H54 (cell line): ENCODE results near the gene UCN.
"Not testable (repeated sequence)": the region's sequence is repeated elsewhere in the genome, so short reads cannot be mapped to it uniquely, and the experiment has no call there.

Experiments
- DNase-seq: peaks from one replicate; pipeline ENCODE4 v3.0.0; 2011; ENCODE audit warnings: low spot score, mixed read lengths; ENCODE audit not compliant: insufficient read length
- FAIRE-seq: peaks from 3 replicates; lab custom pipeline; 2011; peaks lifted over from hg19 to GRCh38; lab: Jason Lieb, UNC
- POLR2A ChIP-seq: IDR thresholded peaks from 2 replicates; pipeline ENCODE4 v1.6.1; 2011; ENCODE audit warnings: low read depth, mild to moderate bottlenecking, low read length

UCN gene

GRCh38 chr2:27322766-27323595 is 14.7 kb upstream of the UCN start, which contains the start of gene MPV17:
Gene MPV17, minus strand, starts transcription at chr2:27323097. Its CDS starts 580 bp downstream, at chr2:27322517.
- peak; percentile 92 for DNase-seq
- no peak for FAIRE-seq
- peak; percentile 78 for TF ChIP-seq POLR2A

GRCh38 chr2:27322301-27322765 is 14.1 kb upstream of the UCN start:
- no peak for FAIRE-seq
- TF ChIP-seq POLR2A, result no peak

GRCh38 chr2:27320958-27321543 is 12.8 kb upstream of the UCN start:
- no peak for TF ChIP-seq POLR2A
- FAIRE-seq, result peak; percentile 96
- peak; percentile 96 for DNase-seq

More at GRCh38 chr2:27322301-27322765, 14.1 kb upstream of the UCN start:
- no peak for DNase-seq

- not testable (repeated sequence) for DNase-seq, FAIRE-seq
Measured at GRCh38 chr2:27319839-27320238, 11.6 kb upstream of the UCN start.

- no peak for TF ChIP-seq POLR2A
- FAIRE-seq (no peak), DNase-seq (no peak)
Measured at GRCh38 chr2:27316655-27317412, 8.6 kb upstream of the UCN start.

- TF ChIP-seq POLR2A, result no peak
- DNase-seq (no peak), FAIRE-seq (no peak)
Measured at GRCh38 chr2:27315122-27315521, 6.9 kb upstream of the UCN start.

- DNase-seq (no peak), FAIRE-seq (no peak)
- no peak for TF ChIP-seq POLR2A
Measured at GRCh38 chr2:27314709-27315108, 6.5 kb upstream of the UCN start.

GRCh38 chr2:27313882-27314645 is 5.8 kb upstream of the UCN start:
- TF ChIP-seq POLR2A, result no peak
- FAIRE-seq (no peak), DNase-seq (no peak)

- FAIRE-seq (no peak), DNase-seq (no peak)
- TF ChIP-seq POLR2A, result no peak
Measured at GRCh38 chr2:27312152-27312551, 3.9 kb upstream of the UCN start.

- DNase-seq (no peak), FAIRE-seq (no peak)
- no peak for TF ChIP-seq POLR2A
Measured at GRCh38 chr2:27309651-27310050, 1.4 kb upstream of the UCN start.

GRCh38 chr2:27307545-27308358 is 493 bp downstream of the UCN start:
- TF ChIP-seq POLR2A, result no peak
- FAIRE-seq (no peak), DNase-seq (no peak)

GRCh38 chr2:27307287-27307544 is 1.0 kb downstream of the UCN start:
- DNase-seq, result no peak
- FAIRE-seq, result no peak
- TF ChIP-seq POLR2A, result no peak
